Neural cell (in vitro differentiated cells): Measurements from ENCODE around the gene C4BPB. TPM values are rescaled to one million over a fixed set of nuclear protein-coding genes. Genes with fewer than 3 reads are reported as not detected.

Experiments
- H2AFZ ChIP-seq: fragments of 200-600, 300-800 bp; sonication (generic), shearing (Covaris generic); 2 replicates; pipeline ENCODE4 v1.6.0; 2014; ENCODE audit warnings: low read depth, mild to moderate bottlenecking, antibody characterized with exemption, low read length, moderate library complexity
- H3F3A ChIP-seq: fragments of 200-600 bp; shearing (Covaris generic); 2 replicates; pipeline ENCODE4 v1.6.1; 2016; ENCODE audit warnings: mild to moderate bottlenecking, moderate library complexity, mixed read lengths, antibody characterized with exemption, low read length; ENCODE audit not compliant: insufficient read depth, poor library complexity, severe bottlenecking
- H3K27ac ChIP-seq: fragments of 200-600, 300-800 bp; sonication (generic), shearing (Covaris generic); 2 replicates; pipeline ENCODE4 v1.5.1; 2014; ENCODE audit warnings: mild to moderate bottlenecking, low read length, moderate library complexity
- H3K27me3 ChIP-seq: fragments of 300-800, 200-600 bp; sonication (generic), shearing (Covaris generic); 2 replicates; pipeline ENCODE4 v1.6.0; 2014; ENCODE audit warnings: mild to moderate bottlenecking, low read depth, low read length, moderate library complexity; ENCODE audit not compliant: insufficient read depth
- H3K36me3 ChIP-seq: fragments of 300-800, 200-600 bp; sonication (generic), shearing (Covaris generic); 2 replicates; pipeline ENCODE4 v1.5.1; 2014; ENCODE audit warnings: mild to moderate bottlenecking, antibody characterized with exemption, low read length, moderate library complexity; ENCODE audit not compliant: insufficient read depth
- H3K4me2 ChIP-seq: fragments of 300-800, 200-600 bp; sonication (generic), shearing (Covaris generic); 2 replicates; pipeline ENCODE4 v1.6.0; 2014; ENCODE audit warnings: mild to moderate bottlenecking, low read length
- H3K4me3 ChIP-seq: fragments of 300-800, 200-600 bp; sonication (generic), shearing (Covaris generic); 2 replicates; pipeline ENCODE4 v1.5.1; 2014; ENCODE audit warnings: mild to moderate bottlenecking, low read length, moderate library complexity
- H3K79me2 ChIP-seq: fragments of 200-600 bp; shearing (Covaris generic); replicated peaks from 2 replicates; pipeline ENCODE4 v1.6.0; 2014; ENCODE audit warnings: mild to moderate bottlenecking, low read length, moderate library complexity; ENCODE audit not compliant: insufficient read depth
- H3K9ac ChIP-seq: fragments of 300-800, 200-600 bp; sonication (generic), shearing (Covaris generic); 2 replicates; pipeline ENCODE4 v1.6.1; 2016; ENCODE audit warnings: mild to moderate bottlenecking, low read length, mixed read lengths
- H3K9me2 ChIP-seq: fragments of 200-600 bp; shearing (Covaris generic); 2 replicates; pipeline ENCODE4 v1.6.1; 2016; ENCODE audit warnings: mild to moderate bottlenecking, low read length, mixed read lengths; ENCODE audit not compliant: insufficient read depth
- H3K9me3 ChIP-seq: fragments of 200-600, 300-800 bp; sonication (generic), shearing (Covaris generic); 2 replicates; pipeline ENCODE4 v1.6.1; 2016; ENCODE audit warnings: mild to moderate bottlenecking, mixed run types, low read length, moderate library complexity, mixed read lengths
- H4K20me1 ChIP-seq: fragments of 200-600 bp; shearing (Covaris generic); 2 replicates; pipeline ENCODE4 v1.6.1; 2016; ENCODE audit warnings: mild to moderate bottlenecking, mixed run types; ENCODE audit not compliant: insufficient read depth
- CTCF ChIP-seq: fragments of 450-650 bp; IDR thresholded peaks from 2 replicates; pipeline ENCODE4 v1.5.1; 2014; ENCODE audit warnings: antibody characterized with exemption, mild to moderate bottlenecking, moderate library complexity; ENCODE audit not compliant: poor library complexity, severe bottlenecking
- EP300 ChIP-seq: fragments of 450-650 bp; conservative IDR thresholded peaks from 2 replicates; pipeline ENCODE4 v1.6.1; 2014; ENCODE audit warnings: antibody characterized with exemption, mild to moderate bottlenecking, moderate library complexity; ENCODE audit not compliant: poor library complexity, severe bottlenecking
- EZH2 ChIP-seq: fragments of 200-600, 300-800 bp; shearing (Covaris generic), sonication (generic); IDR thresholded peaks from 2 replicates; pipeline ENCODE4 v1.6.1; 2014; ENCODE audit warnings: antibody characterized with exemption, low read length, borderline replicate concordance, mild to moderate bottlenecking; ENCODE audit not compliant: insufficient read depth, poor library complexity, severe bottlenecking
- MXI1 ChIP-seq: fragments of 450-650 bp; conservative IDR thresholded peaks from 2 replicates; pipeline ENCODE4 v1.6.1; 2014; ENCODE audit warnings: antibody characterized with exemption, mild to moderate bottlenecking; ENCODE audit not compliant: poor library complexity, severe bottlenecking
- POLR2AphosphoS5 ChIP-seq: IDR thresholded peaks from 2 replicates; pipeline ENCODE4 v1.6.1; 2012
- RAD21 ChIP-seq: fragments of 450-650 bp; conservative IDR thresholded peaks from 2 replicates; pipeline ENCODE4 v1.6.1; 2014; ENCODE audit warnings: antibody characterized with exemption, mild to moderate bottlenecking, moderate library complexity
- REST ChIP-seq: IDR thresholded peaks from 2 replicates; pipeline ENCODE4 v1.6.1; 2012; ENCODE audit warnings: borderline replicate concordance
- SMC3 ChIP-seq: fragments of 450-650 bp; conservative IDR thresholded peaks from 2 replicates; pipeline ENCODE4 v1.6.1; 2014; ENCODE audit warnings: antibody characterized with exemption, mild to moderate bottlenecking, moderate library complexity; ENCODE audit not compliant: poor library complexity
- TAF1 ChIP-seq: IDR thresholded peaks from 2 replicates; pipeline ENCODE4 v1.6.1; 2012; ENCODE audit warnings: low read depth
- polyA plus RNA-seq: library from polyadenylated mRNA; depleted of rRNA; stranded (reverse); fragments of >200 nt; gene quantifications from 2 replicates; pipeline ENCODE4 v1.2.3, GENCODE V29; 2014

C4BPB gene
- polyA plus RNA-seq, 1 donor from 2014 or later = not detected

GRCh38 chr1:207091200-207091908 is 2.7 kb downstream of the C4BPB start:
- TF ChIP-seq MXI1 (no peak), REST (no peak), TAF1 (no peak), CTCF (no peak), POLR2AphosphoS5 (no peak)
- Histone ChIP-seq H3K4me3 (no peak overlapping the region), H3K27ac (no peak overlapping the region), H3K4me2 (no peak overlapping the region), H4K20me1 (no peaks in the 10 kb centered on the region), H3K27me3 (no peaks in the 10 kb centered on the region), H3K9me3 (no peaks in the 10 kb centered on the region), H3K79me2 (no peaks in the 10 kb centered on the region), H2AFZ (no peak overlapping the region), H3K9ac (no peak overlapping the region), H3K36me3 (no peaks in the 10 kb centered on the region), H3K9me2 (no peaks in the 10 kb centered on the region), H3F3A (no peaks in the 10 kb centered on the region)

- H3K9me2 ChIP-seq = no peaks in the 10 kb centered on the region
- H3K27ac ChIP-seq = no peak overlapping the region
- no peaks in the 10 kb centered on the region for H3K79me2 ChIP-seq
- H2AFZ ChIP-seq = no peak overlapping the region
- H3K9ac ChIP-seq = no peak overlapping the region
- no peaks in the 10 kb centered on the region for H3K9me3 ChIP-seq
- no peaks in the 10 kb centered on the region for H3K36me3 ChIP-seq
- no peak overlapping the region for H3K4me3 ChIP-seq
- H4K20me1 ChIP-seq = no peaks in the 10 kb centered on the region
- no peaks in the 10 kb centered on the region for H3F3A ChIP-seq
- TF ChIP-seq TAF1 = no peak
- TF ChIP-seq REST = no peak
- TF ChIP-seq EP300 = no peak
- no peak for TF ChIP-seq POLR2AphosphoS5
- no peak for TF ChIP-seq CTCF
- no peak for TF ChIP-seq EZH2
- no peak for TF ChIP-seq MXI1
- no peak for TF ChIP-seq RAD21
- TF ChIP-seq SMC3 = no peak
- H3K27me3 ChIP-seq = no peaks in the 10 kb centered on the region
- no peak overlapping the region for H3K4me2 ChIP-seq
Observed at GRCh38 chr1:207093944-207094343, 5.3 kb downstream of the C4BPB start.
